Endothelial cell (in vitro differentiated cells): ENCODE data around the gene ARID1B. TPM values are rescaled to one million over a fixed set of nuclear protein-coding genes. Genes with fewer than 3 reads are reported as not detected.

ENCODE experiments used
- DNase-seq: peaks from one replicate; pipeline ENCODE4 v3.0.0; 2021; ENCODE audit warnings: low spot score
- H3K27ac Mint-ChIP-seq: one replicate; pipeline ENCODE4 v1.8.0; 2021; ENCODE audit warnings: mixed read lengths, inconsistent platforms; ENCODE audit not compliant: unreplicated experiment
- H3K27me3 Mint-ChIP-seq: one replicate; pipeline ENCODE4 v1.8.0; 2021; ENCODE audit warnings: mild to moderate bottlenecking, moderate library complexity, mixed read lengths, inconsistent platforms; ENCODE audit not compliant: unreplicated experiment
- H3K36me3 Mint-ChIP-seq: one replicate; pipeline ENCODE4 v1.8.0; 2021; ENCODE audit warnings: mild to moderate bottlenecking, low read depth, mixed read lengths, inconsistent platforms; ENCODE audit not compliant: unreplicated experiment
- H3K4me1 Mint-ChIP-seq: one replicate; pipeline ENCODE4 v1.8.0; 2021; ENCODE audit warnings: mild to moderate bottlenecking, mixed read lengths, inconsistent platforms; ENCODE audit not compliant: unreplicated experiment
- H3K4me3 Mint-ChIP-seq: one replicate; pipeline ENCODE4 v1.8.0; 2021; ENCODE audit warnings: mild to moderate bottlenecking, mixed read lengths, inconsistent platforms; ENCODE audit not compliant: unreplicated experiment
- H3K9me3 Mint-ChIP-seq: one replicate; pipeline ENCODE4 v1.8.0; 2021; ENCODE audit warnings: mixed read lengths, inconsistent platforms; ENCODE audit not compliant: unreplicated experiment
- total RNA-seq: library from RNA; stranded (reverse); fragmentation: NEBNext Ultra II Directional; extraction: Animal tissue kit (Norgen Biotek cat#: 25700); gene quantifications from one replicate; pipeline ENCODE4 v1.2.1, GENCODE V29; 2021; ENCODE audit not compliant: unreplicated experiment
- TF ChIP-seq, protein P1 (sequence below): fragments of 200-600 bp; sonication (generic); IDR thresholded peaks from one replicate; pipeline ENCODE4 v1.5.0; 2021; ENCODE audit warnings: antibody characterized with exemption; ENCODE audit not compliant: unreplicated experiment

The ARID1B gene
- total RNA-seq, 1 donor from 2014 or later = 104 TPM

DNA sequence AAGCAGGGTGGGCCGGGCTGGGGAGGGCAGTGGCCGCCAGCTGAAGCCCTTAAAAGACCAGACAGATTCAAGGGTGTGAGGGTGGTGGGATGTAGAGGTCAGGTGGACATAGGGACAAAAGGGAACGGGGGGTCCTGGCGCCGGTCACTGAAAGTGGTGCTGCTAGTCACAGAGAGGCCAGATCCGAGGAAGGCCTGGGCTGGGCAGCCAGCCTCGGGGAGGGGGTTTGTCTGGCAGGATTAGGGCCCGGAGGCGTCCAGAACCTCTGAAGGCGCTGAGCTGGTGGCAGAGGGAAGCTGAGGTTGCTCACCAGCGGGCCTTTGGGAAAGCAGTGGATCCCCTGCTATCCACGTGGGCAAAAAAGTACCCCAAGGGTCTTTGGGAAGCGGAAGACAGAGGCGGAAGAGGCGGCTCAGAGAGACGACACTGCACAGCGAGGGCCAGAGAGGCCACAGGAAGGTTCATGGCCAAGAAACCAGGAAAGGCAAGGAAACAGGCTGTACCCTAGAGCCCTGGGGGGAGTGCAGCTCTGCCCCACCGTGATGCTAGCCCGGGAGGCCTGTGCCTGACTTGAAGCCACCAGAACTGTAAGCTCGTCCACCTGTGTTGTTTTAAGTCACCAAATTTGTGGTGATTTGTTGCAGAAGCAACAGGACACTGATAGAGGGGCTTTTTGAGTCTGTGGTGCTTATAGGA is 440.2 kb downstream of the ARID1B start:
- no peak overlapping the region for H3K4me3 Mint-ChIP-seq
- no peaks in the 10 kb centered on the region for H3K9me3 Mint-ChIP-seq
- no peaks in the 10 kb centered on the region for H3K36me3 Mint-ChIP-seq
- TF ChIP-seq, protein P1, sequence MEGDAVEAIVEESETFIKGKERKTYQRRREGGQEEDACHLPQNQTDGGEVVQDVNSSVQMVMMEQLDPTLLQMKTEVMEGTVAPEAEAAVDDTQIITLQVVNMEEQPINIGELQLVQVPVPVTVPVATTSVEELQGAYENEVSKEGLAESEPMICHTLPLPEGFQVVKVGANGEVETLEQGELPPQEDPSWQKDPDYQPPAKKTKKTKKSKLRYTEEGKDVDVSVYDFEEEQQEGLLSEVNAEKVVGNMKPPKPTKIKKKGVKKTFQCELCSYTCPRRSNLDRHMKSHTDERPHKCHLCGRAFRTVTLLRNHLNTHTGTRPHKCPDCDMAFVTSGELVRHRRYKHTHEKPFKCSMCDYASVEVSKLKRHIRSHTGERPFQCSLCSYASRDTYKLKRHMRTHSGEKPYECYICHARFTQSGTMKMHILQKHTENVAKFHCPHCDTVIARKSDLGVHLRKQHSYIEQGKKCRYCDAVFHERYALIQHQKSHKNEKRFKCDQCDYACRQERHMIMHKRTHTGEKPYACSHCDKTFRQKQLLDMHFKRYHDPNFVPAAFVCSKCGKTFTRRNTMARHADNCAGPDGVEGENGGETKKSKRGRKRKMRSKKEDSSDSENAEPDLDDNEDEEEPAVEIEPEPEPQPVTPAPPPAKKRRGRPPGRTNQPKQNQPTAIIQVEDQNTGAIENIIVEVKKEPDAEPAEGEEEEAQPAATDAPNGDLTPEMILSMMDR = no peak
- DNase-seq = no peak
- H3K27ac Mint-ChIP-seq = no peak overlapping the region
- H3K4me1 Mint-ChIP-seq = peaks cover 3% of the 10 kb centered on the region
- H3K27me3 Mint-ChIP-seq = peaks cover 3% of the 10 kb centered on the region

DNA sequence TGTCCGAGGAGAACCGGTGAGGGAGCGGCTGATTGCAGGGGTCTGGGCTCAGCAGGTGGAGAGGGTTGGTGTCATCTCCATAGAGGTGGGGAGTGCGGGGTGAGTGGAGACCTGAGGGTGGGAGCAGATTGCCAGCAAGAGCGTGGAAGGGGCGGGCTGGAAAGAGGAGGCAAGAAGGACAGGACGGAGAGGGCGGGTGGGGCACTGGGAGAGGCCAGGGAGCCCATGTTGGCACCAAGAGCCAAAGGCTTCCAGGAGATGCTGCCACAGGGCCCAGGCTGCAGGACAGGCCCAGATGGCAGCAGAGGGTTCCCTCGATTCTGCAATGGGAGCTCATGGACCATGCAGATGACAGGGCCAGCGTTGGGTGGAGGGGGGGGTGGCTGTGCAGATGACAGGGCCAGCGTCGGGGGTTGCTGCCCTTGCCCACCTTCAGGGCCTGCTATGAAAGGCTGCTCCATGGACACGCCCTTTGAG is 440.8 kb downstream of the ARID1B start:
- peaks cover 3% of the 10 kb centered on the region for H3K4me1 Mint-ChIP-seq
- H3K36me3 Mint-ChIP-seq = no peaks in the 10 kb centered on the region
- peaks cover 8% of the 10 kb centered on the region for H3K27me3 Mint-ChIP-seq
- H3K9me3 Mint-ChIP-seq = no peaks in the 10 kb centered on the region
- TF ChIP-seq, protein P1 = no peak
- no peak for DNase-seq
- H3K4me3 Mint-ChIP-seq = no peak overlapping the region
- no peak overlapping the region for H3K27ac Mint-ChIP-seq

DNA sequence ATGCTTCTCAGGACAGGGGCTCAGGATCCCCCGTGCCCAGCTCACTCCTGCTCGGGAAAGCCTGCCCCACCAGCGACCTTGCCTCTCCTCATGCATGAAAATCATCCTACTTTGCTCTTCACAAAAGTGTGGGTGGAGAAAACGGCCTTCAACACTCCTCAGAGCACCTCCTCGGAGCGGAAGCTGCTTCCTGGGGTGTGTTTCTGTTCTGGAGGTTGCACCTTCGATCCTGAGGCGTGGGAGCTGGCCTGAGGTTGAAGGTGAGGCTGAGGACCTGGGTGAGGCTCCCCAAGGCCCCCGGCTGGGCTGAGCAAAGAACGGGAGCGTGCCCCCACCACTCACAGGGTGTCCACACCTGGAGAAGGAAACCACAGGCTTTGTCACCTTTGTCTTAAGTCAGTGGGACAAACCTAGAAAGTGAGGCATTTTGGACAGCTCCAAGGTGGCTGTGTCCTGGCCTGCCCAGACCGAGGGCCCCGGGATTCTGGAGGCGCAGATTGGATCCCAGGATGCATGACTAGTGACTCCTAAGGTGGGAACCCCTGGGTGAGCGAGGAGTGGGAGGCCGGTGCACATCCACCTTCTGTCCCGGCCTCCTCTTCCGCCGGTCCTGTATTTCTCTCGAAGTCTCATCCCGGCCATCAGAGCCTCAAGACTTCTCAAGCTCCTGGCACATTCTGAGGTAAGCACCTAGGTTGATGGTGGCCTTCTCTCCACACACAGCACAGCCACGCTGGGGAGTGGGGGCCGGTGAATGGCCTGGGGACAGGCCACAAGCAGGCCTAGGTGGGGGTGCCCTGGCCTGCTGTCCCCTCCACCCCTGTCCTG is 441.4 kb downstream of the ARID1B start:
- peaks cover 3% of the 10 kb centered on the region for H3K4me1 Mint-ChIP-seq
- DNase-seq = no peak
- TF ChIP-seq, protein P1 = no peak
- H3K36me3 Mint-ChIP-seq = peaks cover 3% of the 10 kb centered on the region
- no peaks in the 10 kb centered on the region for H3K9me3 Mint-ChIP-seq
- no peak overlapping the region for H3K4me3 Mint-ChIP-seq
- H3K27me3 Mint-ChIP-seq = peaks cover 9% of the 10 kb centered on the region
- H3K27ac Mint-ChIP-seq = no peak overlapping the region

DNA sequence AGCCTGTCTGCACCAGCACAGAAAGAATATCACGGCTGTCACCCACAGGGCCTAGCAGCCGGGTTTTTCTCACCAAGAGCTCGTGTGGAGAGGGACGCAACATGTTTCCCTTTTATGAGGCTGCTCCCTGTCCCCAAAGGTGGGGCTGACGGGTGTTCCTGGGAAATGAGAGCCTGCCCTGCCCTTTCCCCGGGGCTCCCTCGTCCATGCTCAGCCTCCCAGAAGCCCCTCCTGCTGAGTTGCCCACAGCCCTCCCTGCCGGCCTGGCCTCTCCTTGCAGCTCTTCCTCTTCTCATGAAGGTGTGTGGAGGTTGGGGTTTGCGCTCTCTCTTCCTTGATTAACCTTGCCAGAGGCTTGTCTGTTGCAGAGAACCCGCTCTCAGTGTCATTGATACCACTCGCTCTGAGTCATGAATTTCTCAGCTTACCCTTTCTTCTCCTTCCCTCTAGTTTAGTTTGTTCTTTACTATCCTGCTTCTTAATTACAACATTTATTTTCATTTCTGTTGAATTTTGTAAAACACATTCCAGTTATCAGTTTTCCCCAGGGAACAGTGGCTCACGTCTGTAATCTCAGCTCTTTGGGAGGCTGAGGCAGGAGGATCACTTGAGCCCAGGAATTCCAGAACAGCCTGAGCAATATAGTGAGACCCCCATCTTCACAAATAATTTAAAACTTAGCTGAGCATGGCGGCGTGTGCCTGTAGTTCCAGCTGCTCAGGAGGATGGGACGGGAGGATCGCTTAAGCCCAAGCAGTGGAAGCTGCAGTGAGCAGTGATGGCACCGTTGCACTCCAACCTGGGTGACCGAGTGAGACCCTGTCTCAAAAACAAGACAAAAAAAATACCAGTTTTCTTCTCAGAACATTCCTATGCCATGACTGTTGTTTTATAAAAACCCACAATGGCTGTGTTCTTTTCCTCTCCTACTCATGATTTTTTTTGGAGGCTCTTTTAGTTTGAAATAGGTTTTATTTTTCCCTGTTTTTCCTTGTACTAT is 442.3 kb downstream of the ARID1B start:
- DNase-seq = no peak
- peaks cover 3% of the 10 kb centered on the region for H3K4me1 Mint-ChIP-seq
- peaks cover 5% of the 10 kb centered on the region for H3K36me3 Mint-ChIP-seq
- no peaks in the 10 kb centered on the region for H3K9me3 Mint-ChIP-seq
- peak overlapping the region; percentile 46 for H3K27ac Mint-ChIP-seq
- H3K27me3 Mint-ChIP-seq = peaks cover 9% of the 10 kb centered on the region
- TF ChIP-seq, protein P1 = no peak
- H3K4me3 Mint-ChIP-seq = peak overlapping the region; percentile 17
